A673 (cell line): Measurements from ENCODE around the gene CCDC170. TPM values are rescaled to one million over a fixed set of nuclear protein-coding genes. Genes with fewer than 3 reads are reported as not detected.

Experiments used
- BruUV-seq: library from RNA; stranded (reverse); fragments of 400-500 nt; replicated peaks from 2 replicates; lab custom pipeline; 2021; lab: Mats Ljungman, UMichigan
- CTCF ChIA-PET: fragments of 300-600 bp; sonication (Branson Sonifier 250); formaldehyde crosslinking; loops from one replicate; lab custom pipeline; 2022; ENCODE audit warnings: antibody characterized with exemption; lab: Charles Lee
- POLR2A ChIA-PET: fragments of 300-600 bp; sonication (Branson Sonifier 250); formaldehyde crosslinking; loops from one replicate; lab custom pipeline; 2022; ENCODE audit warnings: antibody characterized with exemption; ENCODE audit not compliant: low non-redundant PET; lab: Charles Lee
- DNase-seq: peaks from one replicate; pipeline ENCODE4 v3.0.0-alpha.2; 2015; ENCODE audit warnings: low spot score
- H3K27ac ChIP-seq: fragments of 200-600 bp; sonication (generic); 2 replicates; pipeline ENCODE4 v1.5.1; 2016; ENCODE audit warnings: mixed run types, low read depth, mild to moderate bottlenecking, mixed read lengths, antibody characterized with exemption, low read length; ENCODE audit not compliant: poor library complexity, severe bottlenecking
- H3K27me3 ChIP-seq: fragments of 200-600 bp; sonication (generic); replicated peaks from 2 replicates; pipeline ENCODE4 v1.6.1; 2017; ENCODE audit warnings: mixed run types, low read depth, mild to moderate bottlenecking, mixed read lengths, antibody characterized with exemption, low read length; ENCODE audit not compliant: insufficient read depth, poor library complexity
- H3K36me3 ChIP-seq: fragments of 200-600 bp; sonication (generic); 2 replicates; pipeline ENCODE4 v1.6.1; 2016; ENCODE audit warnings: mixed run types, mild to moderate bottlenecking, mixed read lengths, antibody characterized with exemption, low read length; ENCODE audit not compliant: insufficient read depth, poor library complexity, severe bottlenecking
- H3K4me1 ChIP-seq: fragments of 200-600 bp; sonication (generic); 2 replicates; pipeline ENCODE4 v1.6.1; 2017; ENCODE audit warnings: mixed run types, mild to moderate bottlenecking, mixed read lengths, antibody characterized with exemption, low read length; ENCODE audit not compliant: insufficient read depth, poor library complexity, severe bottlenecking
- H3K4me3 ChIP-seq: fragments of 200-600 bp; sonication (generic); 2 replicates; pipeline ENCODE4 v1.5.1; 2016; ENCODE audit warnings: low read depth, mixed run types, mild to moderate bottlenecking, mixed read lengths, low read length; ENCODE audit not compliant: poor library complexity, severe bottlenecking
- H3K9me3 ChIP-seq: fragments of 200-600 bp; sonication (generic); 2 replicates; pipeline ENCODE4 v1.6.1; 2016; ENCODE audit warnings: mixed run types, low read depth, mild to moderate bottlenecking, mixed read lengths, antibody characterized with exemption, low read length; ENCODE audit not compliant: poor library complexity, severe bottlenecking
- EZH2 ChIP-seq: fragments of 200-600 bp; sonication (generic); IDR thresholded peaks from 2 replicates; pipeline ENCODE4 v1.6.1; 2017; ENCODE audit warnings: borderline replicate concordance, low read depth, mild to moderate bottlenecking, mixed read lengths, antibody characterized with exemption, low read length; ENCODE audit not compliant: poor library complexity, severe bottlenecking
- intact Hi-C: fragments of 100-400 bp; cut with micrococcal nuclease; formaldehyde crosslinking; loops from one replicate; pipeline ENCODE4 v1.10.0; 2022; ENCODE audit not compliant: unreplicated experiment
- total RNA-seq: library from RNA; stranded (reverse); gene quantifications from 2 replicates; pipeline ENCODE4 v1.2.3, GENCODE V29; 2021
- TF ChIP-seq, protein P1 (sequence below): fragments of 300-800, 200-600 bp; sonication (generic); conservative IDR thresholded peaks from 2 replicates; pipeline ENCODE4 v1.5.1; 2017; ENCODE audit warnings: low read depth, mild to moderate bottlenecking, antibody characterized with exemption, low read length, moderate library complexity, mixed read lengths

CCDC170 gene
- total RNA-seq, 1 experiment from 2014 or later: 0.17 TPM

DNA sequence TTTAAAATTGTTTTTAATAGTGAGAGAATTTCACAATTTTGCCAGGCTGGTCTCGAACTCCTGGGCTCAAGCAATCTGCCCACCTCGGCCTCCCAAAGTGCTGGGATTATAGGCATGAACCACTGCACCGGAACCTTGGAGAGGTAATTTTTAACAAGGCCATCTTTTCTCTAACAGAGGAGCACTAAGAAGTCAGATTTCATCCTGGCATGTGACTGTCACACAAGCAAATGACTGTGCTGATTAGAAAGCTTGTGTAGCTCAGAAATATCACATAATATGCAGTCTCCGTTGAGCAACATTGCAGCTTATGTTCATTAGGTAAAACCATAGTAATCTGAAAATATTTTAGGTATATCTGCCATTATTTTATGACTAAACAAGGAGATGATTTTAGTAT is 156.0 kb downstream of the CCDC170 start:
- POLR2A ChIA-PET: no interaction called here
- TF ChIP-seq, protein P1, sequence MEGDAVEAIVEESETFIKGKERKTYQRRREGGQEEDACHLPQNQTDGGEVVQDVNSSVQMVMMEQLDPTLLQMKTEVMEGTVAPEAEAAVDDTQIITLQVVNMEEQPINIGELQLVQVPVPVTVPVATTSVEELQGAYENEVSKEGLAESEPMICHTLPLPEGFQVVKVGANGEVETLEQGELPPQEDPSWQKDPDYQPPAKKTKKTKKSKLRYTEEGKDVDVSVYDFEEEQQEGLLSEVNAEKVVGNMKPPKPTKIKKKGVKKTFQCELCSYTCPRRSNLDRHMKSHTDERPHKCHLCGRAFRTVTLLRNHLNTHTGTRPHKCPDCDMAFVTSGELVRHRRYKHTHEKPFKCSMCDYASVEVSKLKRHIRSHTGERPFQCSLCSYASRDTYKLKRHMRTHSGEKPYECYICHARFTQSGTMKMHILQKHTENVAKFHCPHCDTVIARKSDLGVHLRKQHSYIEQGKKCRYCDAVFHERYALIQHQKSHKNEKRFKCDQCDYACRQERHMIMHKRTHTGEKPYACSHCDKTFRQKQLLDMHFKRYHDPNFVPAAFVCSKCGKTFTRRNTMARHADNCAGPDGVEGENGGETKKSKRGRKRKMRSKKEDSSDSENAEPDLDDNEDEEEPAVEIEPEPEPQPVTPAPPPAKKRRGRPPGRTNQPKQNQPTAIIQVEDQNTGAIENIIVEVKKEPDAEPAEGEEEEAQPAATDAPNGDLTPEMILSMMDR: no peak
- no peak for TF ChIP-seq EZH2
- H3K27me3 ChIP-seq: no peaks in the 10 kb centered on the region
- no peaks in the 10 kb centered on the region for H3K36me3 ChIP-seq
- DNase-seq: no peak
- BruUV-seq: no TSS peak
- CTCF ChIA-PET: no interaction called here
- intact Hi-C loops: no loop called here
- H3K4me1 ChIP-seq: no peaks in the 10 kb centered on the region
- no peak overlapping the region for H3K27ac ChIP-seq
- H3K9me3 ChIP-seq: no peaks in the 10 kb centered on the region
- H3K4me3 ChIP-seq: no peak overlapping the region

GRCh38 chr6:151651639-151652038 is 157.8 kb downstream of the CCDC170 start:
- Histone ChIP-seq H3K4me1 (no peaks in the 10 kb centered on the region), H3K9me3 (no peaks in the 10 kb centered on the region), H3K27me3 (no peaks in the 10 kb centered on the region), H3K36me3 (no peaks in the 10 kb centered on the region), H3K27ac (no peak overlapping the region), H3K4me3 (no peak overlapping the region)
- no TSS peak for BruUV-seq
- intact Hi-C loops: no loop called here
- POLR2A ChIA-PET: no interaction called here
- no peak for TF ChIP-seq EZH2
- TF ChIP-seq, protein P1: no peak
- CTCF ChIA-PET: no interaction called here
- no peak for DNase-seq

- no TSS peak for BruUV-seq
- Histone ChIP-seq H3K9me3 (no peaks in the 10 kb centered on the region), H3K4me3 (no peak overlapping the region), H3K4me1 (no peaks in the 10 kb centered on the region), H3K27me3 (no peaks in the 10 kb centered on the region), H3K36me3 (no peaks in the 10 kb centered on the region), H3K27ac (no peak overlapping the region)
- no peak for DNase-seq
- CTCF ChIA-PET: no interaction called here
- intact Hi-C loops: no loop called here
- POLR2A ChIA-PET: no interaction called here
- TF ChIP-seq, protein P1: no peak
- no peak for TF ChIP-seq EZH2
Observed at GRCh38 chr6:151652325-151652724, 158.5 kb downstream of the CCDC170 start.
